ENCODE data around the gene SOCS1. TPM values are rescaled to one million over a fixed set of nuclear protein-coding genes. Genes with fewer than 3 reads are reported as not detected.

Gene SOCS1
- total and polyA plus RNA-seq, 9 of the 15 experiments (the other 6 are each of a cell fraction or from before 2014, with no cell fraction given) = 0.04 to 7.5 (median 2.3) TPM

DNA sequence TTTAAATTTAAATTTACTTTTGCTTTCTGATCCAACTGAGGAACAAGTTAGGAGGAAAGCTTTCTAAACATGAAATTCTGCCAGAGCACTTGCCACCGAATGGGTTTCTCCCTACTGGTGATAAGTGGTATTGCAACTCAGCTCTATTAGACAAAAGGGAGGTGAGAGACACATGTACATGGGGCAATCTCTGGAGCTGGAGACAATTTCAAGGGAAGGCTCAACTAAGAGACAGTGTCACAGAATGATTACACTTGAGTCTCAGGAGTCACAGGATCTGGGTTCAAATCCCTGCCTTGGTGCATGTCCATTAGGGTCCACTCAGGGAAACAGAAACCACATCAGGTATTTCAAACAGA is 37.4 kb downstream of the SOCS1 start (continued):
- TF ChIP-seq BCOR (IDR thresholded peaks at IDR 0.05) (0 out of 2 replicates have a peak, but pooled peaks have one; percentile 44), KDM1A (IDR thresholded peaks at IDR 0.05) (peak in 1 of 2 experiments; percentile 44; a peak in 1 of 4 replicates), CBX5 (IDR thresholded peaks at IDR 0.05; ENCODE audit: borderline replicate concordance, low read depth) (peak; percentile 83), ZNF384 (IDR thresholded peaks at IDR 0.05; ENCODE audit: low read depth, low read length) (no peak), FOXM1 (IDR thresholded peaks at IDR 0.05; ENCODE audit: low read depth) (0 out of 2 replicates have a peak, but pooled peaks have one; percentile 9), FOXM1 (CRISPR knock-in tag; IDR thresholded peaks at IDR 0.05; ENCODE audit: low read depth) (no peak), TRIM28 (IDR thresholded peaks at IDR 0.05) (peak; percentile 97), CBX3 (IDR thresholded peaks at IDR 0.05; ENCODE audit: borderline replicate concordance in 1 of 2, low read length in 2 of 2) (peak in 1 of 2 experiments; percentile 99; a peak in 2 of 3 replicates)
- TF ChIP-seq, protein P1, sequence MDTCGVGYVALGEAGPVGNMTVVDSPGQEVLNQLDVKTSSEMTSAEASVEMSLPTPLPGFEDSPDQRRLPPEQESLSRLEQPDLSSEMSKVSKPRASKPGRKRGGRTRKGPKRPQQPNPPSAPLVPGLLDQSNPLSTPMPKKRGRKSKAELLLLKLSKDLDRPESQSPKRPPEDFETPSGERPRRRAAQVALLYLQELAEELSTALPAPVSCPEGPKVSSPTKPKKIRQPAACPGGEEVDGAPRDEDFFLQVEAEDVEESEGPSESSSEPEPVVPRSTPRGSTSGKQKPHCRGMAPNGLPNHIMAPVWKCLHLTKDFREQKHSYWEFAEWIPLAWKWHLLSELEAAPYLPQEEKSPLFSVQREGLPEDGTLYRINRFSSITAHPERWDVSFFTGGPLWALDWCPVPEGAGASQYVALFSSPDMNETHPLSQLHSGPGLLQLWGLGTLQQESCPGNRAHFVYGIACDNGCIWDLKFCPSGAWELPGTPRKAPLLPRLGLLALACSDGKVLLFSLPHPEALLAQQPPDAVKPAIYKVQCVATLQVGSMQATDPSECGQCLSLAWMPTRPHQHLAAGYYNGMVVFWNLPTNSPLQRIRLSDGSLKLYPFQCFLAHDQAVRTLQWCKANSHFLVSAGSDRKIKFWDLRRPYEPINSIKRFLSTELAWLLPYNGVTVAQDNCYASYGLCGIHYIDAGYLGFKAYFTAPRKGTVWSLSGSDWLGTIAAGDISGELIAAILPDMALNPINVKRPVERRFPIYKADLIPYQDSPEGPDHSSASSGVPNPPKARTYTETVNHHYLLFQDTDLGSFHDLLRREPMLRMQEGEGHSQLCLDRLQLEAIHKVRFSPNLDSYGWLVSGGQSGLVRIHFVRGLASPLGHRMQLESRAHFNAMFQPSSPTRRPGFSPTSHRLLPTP (IDR thresholded peaks at IDR 0.05; ENCODE audit: borderline replicate concordance, extremely low read depth, insufficient read length) = peak; percentile 34

Measured in K562 (cell line).